ENCODE data around the gene CPLANE1. TPM values are rescaled to one million over a fixed set of nuclear protein-coding genes. Genes with fewer than 3 reads are reported as not detected.

CPLANE1 gene
- total and polyA plus RNA-seq, 2 experiments from 2014 or later = 5.8 to 13.7 TPM

GRCh38 chr5:37190592-37190991 is 58.6 kb downstream of the CPLANE1 start:
- no peak for DNase-seq (ENCODE audit: low read depth in 1 of 2, low spot score in 1 of 2)
- no peaks in the 10 kb centered on the region for H3K4me1 ChIP-seq (ENCODE audit: low read depth)
- H3K4me3 ChIP-seq = no peak overlapping the region
- H3K36me3 ChIP-seq = peaks cover 46% of the 10 kb centered on the region
- H3K27ac ChIP-seq = no peak overlapping the region
- no peaks in the 10 kb centered on the region for H3K9me3 ChIP-seq (ENCODE audit: low read depth)
- no peak for TF ChIP-seq CTCF (IDR thresholded peaks at IDR 0.05; ENCODE audit: low read depth, low read length)
- H3K27me3 ChIP-seq = no peaks in the 10 kb centered on the region

DNA sequence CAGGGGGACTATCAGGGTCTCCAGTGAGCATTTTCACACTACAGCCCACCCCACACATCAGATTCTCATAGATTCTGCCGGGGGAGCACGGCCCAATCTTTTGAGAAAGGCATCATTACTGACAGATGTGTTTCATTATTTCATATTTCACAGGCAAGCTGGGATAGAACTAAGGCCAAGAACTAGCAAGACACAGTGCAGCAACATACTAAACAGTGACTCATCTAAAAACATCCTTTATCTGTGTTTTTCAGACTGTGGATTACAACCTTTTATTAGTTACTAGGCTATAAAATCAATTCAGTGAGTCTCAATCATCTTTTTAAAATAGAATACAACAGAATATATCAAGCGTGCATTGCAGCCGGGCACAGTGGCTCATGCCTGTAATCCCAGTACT is 59.8 kb downstream of the CPLANE1 start:
- Histone ChIP-seq H3K27ac (no peak overlapping the region), H3K36me3 (peaks cover 49% of the 10 kb centered on the region)
- TF ChIP-seq CTCF (IDR thresholded peaks at IDR 0.05; ENCODE audit: low read depth, low read length) = no peak

GRCh38 chr5:37187465-37187977 is 61.7 kb downstream of the CPLANE1 start:
- no peaks in the 10 kb centered on the region for H3K9me3 ChIP-seq (ENCODE audit: low read depth)
- peaks cover 59% of the 10 kb centered on the region for H3K36me3 ChIP-seq
- TF ChIP-seq CTCF (IDR thresholded peaks at IDR 0.05; ENCODE audit: low read depth, low read length) = no peak
- DNase-seq (ENCODE audit: low read depth in 1 of 2, low spot score in 1 of 2) = no peak
- no peaks in the 10 kb centered on the region for H3K27me3 ChIP-seq
- no peaks in the 10 kb centered on the region for H3K4me1 ChIP-seq (ENCODE audit: low read depth)
- no peak overlapping the region for H3K4me3 ChIP-seq
- no peak overlapping the region for H3K27ac ChIP-seq

More for the DNA sequence above, 59.8 kb downstream of the CPLANE1 start:
- Histone ChIP-seq H3K4me1 (ENCODE audit: low read depth) (no peaks in the 10 kb centered on the region), H3K9me3 (ENCODE audit: low read depth) (no peaks in the 10 kb centered on the region), H3K4me3 (no peak overlapping the region), H3K27me3 (no peaks in the 10 kb centered on the region)
- no peak for DNase-seq (ENCODE audit: low read depth in 1 of 2, low spot score in 1 of 2)

GRCh38 chr5:37184748-37185364 is 64.3 kb downstream of the CPLANE1 start:
- no peaks in the 10 kb centered on the region for H3K9me3 ChIP-seq (ENCODE audit: low read depth)
- H3K27ac ChIP-seq = no peak overlapping the region
- DNase-seq (ENCODE audit: low read depth in 1 of 2, low spot score in 1 of 2) = no peak
- H3K36me3 ChIP-seq = peaks cover 57% of the 10 kb centered on the region
- TF ChIP-seq CTCF (IDR thresholded peaks at IDR 0.05; ENCODE audit: low read depth, low read length) = no peak
- no peaks in the 10 kb centered on the region for H3K27me3 ChIP-seq
- no peaks in the 10 kb centered on the region for H3K4me1 ChIP-seq (ENCODE audit: low read depth)
- H3K4me3 ChIP-seq = no peak overlapping the region

- H3K4me1 ChIP-seq (ENCODE audit: low read depth) = no peaks in the 10 kb centered on the region
- H3K27ac ChIP-seq = no peak overlapping the region
- no peaks in the 10 kb centered on the region for H3K27me3 ChIP-seq
- H3K9me3 ChIP-seq (ENCODE audit: low read depth) = no peaks in the 10 kb centered on the region
- no peak for DNase-seq (ENCODE audit: low read depth in 1 of 2, low spot score in 1 of 2)
- peaks cover 69% of the 10 kb centered on the region for H3K36me3 ChIP-seq
- H3K4me3 ChIP-seq = no peak overlapping the region
- no peak for TF ChIP-seq CTCF (IDR thresholded peaks at IDR 0.05; ENCODE audit: low read depth, low read length)
Measured at GRCh38 chr5:37182667-37183066, 66.5 kb downstream of the CPLANE1 start.
